GM19025 (cell line): Measurements from ENCODE around the gene DYSF.

Source experiments
- ATAC-seq: cut with Tn5 transposase; IDR thresholded peaks from one replicate; pipeline ENCODE4 v1.9.1; 2021; ENCODE audit warnings: mild to moderate bottlenecking, low read depth, moderate library complexity; ENCODE audit not compliant: unreplicated experiment

The DYSF gene

GRCh38 chr2:71455741-71456569 is 2.6 kb downstream of the DYSF start:
- ATAC-seq = no peak

GRCh38 chr2:71456617-71457016 is 3.3 kb downstream of the DYSF start:
- ATAC-seq = no peak

- no peak for ATAC-seq
Measured at GRCh38 chr2:71457123-71457915, 4.0 kb downstream of the DYSF start.

GRCh38 chr2:71457923-71458322 is 4.6 kb downstream of the DYSF start:
- ATAC-seq = no peak

GRCh38 chr2:71458413-71459083 is 5.2 kb downstream of the DYSF start:
- ATAC-seq = no peak

- no peak for ATAC-seq
Measured at GRCh38 chr2:71459084-71459431, 5.7 kb downstream of the DYSF start.

- no peak for ATAC-seq
Measured at GRCh38 chr2:71460056-71460455, 6.7 kb downstream of the DYSF start.

GRCh38 chr2:71460595-71461303 is 7.4 kb downstream of the DYSF start:
- no peak for ATAC-seq

- no peak for ATAC-seq
Measured at GRCh38 chr2:71461304-71461671, 7.9 kb downstream of the DYSF start.

GRCh38 chr2:71462056-71462605 is 8.8 kb downstream of the DYSF start:
- no peak for ATAC-seq

- no peak for ATAC-seq
Measured at GRCh38 chr2:71462641-71463341, 9.4 kb downstream of the DYSF start.

- ATAC-seq = no peak
Measured at GRCh38 chr2:71463342-71463654, 9.9 kb downstream of the DYSF start.

- ATAC-seq = no peak
Measured at GRCh38 chr2:71464389-71464788, 11.0 kb downstream of the DYSF start.

GRCh38 chr2:71465356-71465755 is 12.0 kb downstream of the DYSF start:
- no peak for ATAC-seq

GRCh38 chr2:71465961-71466300 is 12.6 kb downstream of the DYSF start:
- ATAC-seq = no peak

GRCh38 chr2:71466301-71467179 is 13.2 kb downstream of the DYSF start:
- ATAC-seq = no peak

- no peak for ATAC-seq
Measured at GRCh38 chr2:71467180-71467815, 13.9 kb downstream of the DYSF start.

- ATAC-seq = no peak
Measured at GRCh38 chr2:71468279-71469015, 15.1 kb downstream of the DYSF start.
